ENCODE measurements around the gene PIGT. TPM values are rescaled to one million over a fixed set of nuclear protein-coding genes. Genes with fewer than 3 reads are reported as not detected.

Gene PIGT
- total and polyA plus RNA-seq, 2 of the 13 experiments (the other 11 are each of a cell fraction or from before 2014, with no cell fraction given): 65.9 to 74.1 TPM

- TF ChIP-seq ZBTB43 (CRISPR knock-in tag; conservative IDR thresholded peaks at IDR 0.05) (no peak), ZNF784 (CRISPR knock-in tag; IDR thresholded peaks at IDR 0.05; ENCODE audit: borderline replicate concordance) (0 out of 2 replicates have a peak, but pooled peaks have one; percentile 27), RARA (CRISPR knock-in tag; IDR thresholded peaks at IDR 0.05) (no peak), CBX2 (IDR thresholded peaks at IDR 0.05; ENCODE audit: low read depth, low read length) (no peak), CBX2 (CRISPR knock-in tag; IDR thresholded peaks at IDR 0.05; ENCODE audit: low read depth) (no peak), ZNF7 (CRISPR knock-in tag; IDR thresholded peaks at IDR 0.05) (no peak), ZFP36L1 (CRISPR knock-in tag; IDR thresholded peaks at IDR 0.05) (0 out of 2 replicates have a peak, but pooled peaks have one; percentile 32), KAT2B (IDR thresholded peaks at IDR 0.05; ENCODE audit: borderline replicate concordance, low read depth, low read length) (no peak), DMTF1 (CRISPR knock-in tag; IDR thresholded peaks at IDR 0.05) (no peak), ZNF670 (CRISPR knock-in tag; IDR thresholded peaks at IDR 0.05; ENCODE audit: borderline replicate concordance) (0 out of 2 replicates have a peak, but pooled peaks have one; percentile 13), RARG (CRISPR knock-in tag; IDR thresholded peaks at IDR 0.05; ENCODE audit: low read depth) (no peak), ZNF407 (CRISPR knock-in tag; IDR thresholded peaks at IDR 0.05; ENCODE audit: not compliant biosample characterization) (no peak), BCL3 (CRISPR knock-in tag; IDR thresholded peaks at IDR 0.05) (0 out of 2 replicates have a peak, but pooled peaks have one; percentile 26), ARHGAP35 (CRISPR knock-in tag; IDR thresholded peaks at IDR 0.05; ENCODE audit: borderline replicate concordance) (0 out of 2 replicates have a peak, but pooled peaks have one; percentile 58)
Measured at GRCh38 chr20:45407067-45407745, 8.7 kb upstream of the PIGT start (continued).

Data from HepG2 (cell line).